ENCODE results near the gene SMLR1.
A peak's percentile ranks its signal among the peaks of the same experiment; 100 is the strongest.

The SMLR1 gene

GRCh38 chr6:130863415-130864230, 36.4 kb downstream of the SMLR1 start:
- H3K27ac ChIP-seq, result no peak overlapping the region
- TF ChIP-seq ZFX (IDR thresholded peaks at IDR 0.05; ENCODE audit: borderline replicate concordance) (no peak), CTCF (IDR thresholded peaks at IDR 0.05) (no peak)

- no peak for TF ChIP-seq CTCF (IDR thresholded peaks at IDR 0.05)
- TF ChIP-seq ZFX (IDR thresholded peaks at IDR 0.05; ENCODE audit: borderline replicate concordance), result no peak
- H3K27ac ChIP-seq, result no peak overlapping the region
These were observed 37.1 kb downstream of the SMLR1 start for GRCh38 chr6:130864344-130864743.

- TF ChIP-seq CTCF (IDR thresholded peaks at IDR 0.05) (no peak), ZFX (IDR thresholded peaks at IDR 0.05; ENCODE audit: borderline replicate concordance) (no peak)
- H3K27ac ChIP-seq, result no peak overlapping the region
These were observed 38.6 kb downstream of the SMLR1 start for GRCh38 chr6:130865793-130866192.

GRCh38 chr6:130869681-130870080, 42.5 kb downstream of the SMLR1 start:
- no peak overlapping the region for H3K27ac ChIP-seq
- TF ChIP-seq ZFX (IDR thresholded peaks at IDR 0.05; ENCODE audit: borderline replicate concordance) (no peak), CTCF (IDR thresholded peaks at IDR 0.05) (no peak)

GRCh38 chr6:130870179-130870880, 43.1 kb downstream of the SMLR1 start:
- TF ChIP-seq CTCF (IDR thresholded peaks at IDR 0.05) (no peak), ZFX (IDR thresholded peaks at IDR 0.05; ENCODE audit: borderline replicate concordance) (no peak)
- no peak overlapping the region for H3K27ac ChIP-seq

GRCh38 chr6:130872250-130873095, 45.3 kb downstream of the SMLR1 start:
- TF ChIP-seq CTCF (IDR thresholded peaks at IDR 0.05), result peak; percentile 95
- no peak for TF ChIP-seq ZFX (IDR thresholded peaks at IDR 0.05; ENCODE audit: borderline replicate concordance)
- no peak overlapping the region for H3K27ac ChIP-seq

Measured in 22Rv1 (cell line).